ENCODE results near the gene SLC35C1. TPM values are rescaled to one million over a fixed set of nuclear protein-coding genes. Genes with fewer than 3 reads are reported as not detected.

Gene SLC35C1
- polyA plus RNA-seq, 1 donor from 2014 or later: 8.9 TPM

GRCh38 chr11:45773786-45774655, 30.9 kb upstream of the SLC35C1 start:
- H3K4me1 Mint-ChIP-seq: peaks cover 4 to 7% (median 4%) of the 10 kb centered on the region in 3 donors
- no peaks in the 10 kb centered on the region for H3K36me3 Mint-ChIP-seq
- no peaks in the 10 kb centered on the region for H3K9me3 Mint-ChIP-seq
- H3K27ac Mint-ChIP-seq: no peak overlapping the region
- H3K4me3 Mint-ChIP-seq: no peak overlapping the region
- H3K27me3 Mint-ChIP-seq: no peaks in the 10 kb centered on the region

GRCh38 chr11:45774786-45775185, 30.2 kb upstream of the SLC35C1 start:
- peaks cover 2% of the 10 kb centered on the region for H3K36me3 Mint-ChIP-seq
- no peak overlapping the region for H3K27ac Mint-ChIP-seq
- H3K9me3 Mint-ChIP-seq: no peaks in the 10 kb centered on the region

GRCh38 chr11:45777127-45777969, 27.6 kb upstream of the SLC35C1 start:
- peak overlapping the region in 1 of 4 donors; percentile 13 for H3K4me3 Mint-ChIP-seq
- H3K9me3 Mint-ChIP-seq: peaks cover 0 to 2% (median 0%) of the 10 kb centered on the region in 3 donors
- no peaks in the 10 kb centered on the region for H3K4me1 Mint-ChIP-seq
- peaks cover 5% of the 10 kb centered on the region for H3K27me3 Mint-ChIP-seq
- no peak overlapping the region for H3K27ac Mint-ChIP-seq
- H3K36me3 Mint-ChIP-seq: peaks cover 2% of the 10 kb centered on the region

More at GRCh38 chr11:45774786-45775185, 30.2 kb upstream of the SLC35C1 start:
- Mint-ChIP-seq H3K4me1 (peaks cover 4 to 7% (median 4%) of the 10 kb centered on the region in 3 donors), H3K4me3 (no peak overlapping the region), H3K27me3 (peaks cover 2% of the 10 kb centered on the region)

GRCh38 chr11:45778341-45778740, 26.6 kb upstream of the SLC35C1 start:
- Mint-ChIP-seq H3K4me3 (no peak overlapping the region), H3K4me1 (no peaks in the 10 kb centered on the region), H3K9me3 (peaks cover 0 to 2% (median 0%) of the 10 kb centered on the region in 3 donors), H3K27me3 (peaks cover 9% of the 10 kb centered on the region), H3K27ac (no peak overlapping the region), H3K36me3 (peaks cover 2% of the 10 kb centered on the region)

GRCh38 chr11:45779602-45780001, 25.3 kb upstream of the SLC35C1 start:
- Mint-ChIP-seq H3K9me3 (peaks cover 0 to 2% (median 0%) of the 10 kb centered on the region in 3 donors), H3K27me3 (peaks cover 9% of the 10 kb centered on the region), H3K4me1 (no peaks in the 10 kb centered on the region), H3K4me3 (no peak overlapping the region), H3K27ac (no peak overlapping the region), H3K36me3 (peaks cover 2% of the 10 kb centered on the region)

GRCh38 chr11:45786272-45786671, 18.7 kb upstream of the SLC35C1 start:
- Mint-ChIP-seq H3K36me3 (no peaks in the 10 kb centered on the region), H3K27ac (no peak overlapping the region), H3K4me1 (no peaks in the 10 kb centered on the region)

GRCh38 chr11:45788887-45789286, 16.1 kb upstream of the SLC35C1 start:
- Mint-ChIP-seq H3K36me3 (no peaks in the 10 kb centered on the region), H3K9me3 (peaks cover 3 to 9% (median 5%) of the 10 kb centered on the region in 3 donors), H3K4me3 (no peak overlapping the region), H3K27ac (no peak overlapping the region), H3K27me3 (peaks cover 17% of the 10 kb centered on the region), H3K4me1 (no peaks in the 10 kb centered on the region)

More at GRCh38 chr11:45786272-45786671, 18.7 kb upstream of the SLC35C1 start:
- no peak overlapping the region for H3K4me3 Mint-ChIP-seq
- peaks cover 3 to 9% (median 5%) of the 10 kb centered on the region in 3 donors for H3K9me3 Mint-ChIP-seq
- peaks cover 21% of the 10 kb centered on the region for H3K27me3 Mint-ChIP-seq

GRCh38 chr11:45791524-45791923, 13.4 kb upstream of the SLC35C1 start:
- Mint-ChIP-seq H3K27me3 (peaks cover 14% of the 10 kb centered on the region), H3K4me1 (no peaks in the 10 kb centered on the region), H3K4me3 (no peak overlapping the region), H3K27ac (peak overlapping the region in 1 of 3 donors; percentile 63), H3K9me3 (peaks cover 2 to 5% (median 3%) of the 10 kb centered on the region in 3 donors), H3K36me3 (no peaks in the 10 kb centered on the region)

- Mint-ChIP-seq H3K4me3 (no peak overlapping the region), H3K36me3 (no peaks in the 10 kb centered on the region), H3K4me1 (no peaks in the 10 kb centered on the region), H3K9me3 (no peaks in the 10 kb centered on the region), H3K27me3 (peaks cover 12% of the 10 kb centered on the region), H3K27ac (no peak overlapping the region)
Measured at GRCh38 chr11:45794169-45794568, 10.8 kb upstream of the SLC35C1 start.

- H3K9me3 Mint-ChIP-seq: no peaks in the 10 kb centered on the region
- H3K27ac Mint-ChIP-seq: peak overlapping the region in 1 of 3 donors; percentile 80
- no peaks in the 10 kb centered on the region for H3K36me3 Mint-ChIP-seq
- H3K4me3 Mint-ChIP-seq: no peak overlapping the region
- peaks cover 5% of the 10 kb centered on the region for H3K27me3 Mint-ChIP-seq
- H3K4me1 Mint-ChIP-seq: no peaks in the 10 kb centered on the region
Measured at GRCh38 chr11:45795379-45795778, 9.6 kb upstream of the SLC35C1 start.

- no peak overlapping the region for H3K4me3 Mint-ChIP-seq
- H3K27ac Mint-ChIP-seq: no peak overlapping the region
- peaks cover 0 to 2% (median 0%) of the 10 kb centered on the region in 3 donors for H3K9me3 Mint-ChIP-seq
- H3K36me3 Mint-ChIP-seq: no peaks in the 10 kb centered on the region
- H3K27me3 Mint-ChIP-seq: peaks cover 5% of the 10 kb centered on the region
- H3K4me1 Mint-ChIP-seq: no peaks in the 10 kb centered on the region
Measured at GRCh38 chr11:45796461-45796861, 8.5 kb upstream of the SLC35C1 start.

- Mint-ChIP-seq H3K9me3 (peaks cover 0 to 2% (median 0%) of the 10 kb centered on the region in 3 donors), H3K4me1 (peaks cover 2 to 9% (median 4%) of the 10 kb centered on the region in 3 donors), H3K36me3 (no peaks in the 10 kb centered on the region), H3K27ac (no peak overlapping the region), H3K4me3 (no peak overlapping the region), H3K27me3 (peaks cover 1% of the 10 kb centered on the region)
Measured at GRCh38 chr11:45798793-45799441, 6.0 kb upstream of the SLC35C1 start.

- H3K4me3 Mint-ChIP-seq: no peak overlapping the region
- H3K36me3 Mint-ChIP-seq: no peaks in the 10 kb centered on the region
- H3K27me3 Mint-ChIP-seq: no peaks in the 10 kb centered on the region
- peaks cover 0 to 2% (median 0%) of the 10 kb centered on the region in 3 donors for H3K9me3 Mint-ChIP-seq
- H3K27ac Mint-ChIP-seq: no peak overlapping the region
- H3K4me1 Mint-ChIP-seq: peaks cover 2 to 9% (median 4%) of the 10 kb centered on the region in 3 donors
Measured at GRCh38 chr11:45799562-45799961, 5.4 kb upstream of the SLC35C1 start.

- Mint-ChIP-seq H3K27ac (no peak overlapping the region), H3K4me1 (peaks cover 2 to 9% (median 4%) of the 10 kb centered on the region in 3 donors), H3K4me3 (peak overlapping the region in 1 of 4 donors; percentile 88), H3K36me3 (no peaks in the 10 kb centered on the region), H3K9me3 (peaks cover 0 to 2% (median 0%) of the 10 kb centered on the region in 3 donors), H3K27me3 (no peaks in the 10 kb centered on the region)
Measured at GRCh38 chr11:45800261-45800660, 4.7 kb upstream of the SLC35C1 start.

Measured in IgD-negative memory B cell (primary cell).